Measurements from ENCODE around the gene PDHX. TPM values are rescaled to one million over a fixed set of nuclear protein-coding genes. Genes with fewer than 3 reads are reported as not detected.

PDHX gene
- total and polyA plus RNA-seq, 11 donors, result 74.0 to 204 (median 127) TPM

GRCh38 chr11:35043936-35044335, 127.5 kb downstream of the PDHX start:
- 50 to 88% (median 75%) methylated on average over 1 of the region's 1 CpG for WGBS, 4 donors
- TF ChIP-seq CTCF (IDR thresholded peaks at IDR 0.05) (no peak), POLR2A (IDR thresholded peaks at IDR 0.05) (no peak)
- intact Hi-C loops (cut with DNase I), result no loop called here
- Histone ChIP-seq H3K9me3 (no peaks in the 10 kb centered on the region), H3K4me1 (peaks cover 0 to 85% (median 5%) of the 10 kb centered on the region in 12 donors), H3K27me3 (no peaks in the 10 kb centered on the region), H3K36me3 (no peaks in the 10 kb centered on the region), H3K4me3 (peak overlapping the region in 2 of 12 donors; percentile 18 to 25), H3K27ac (no peak overlapping the region)
- DNase-seq, result peak in 3 of 5 donors; percentile 29 to 46 (median 36)
- peak; percentile 71 to 81 (median 78) for ATAC-seq

- ATAC-seq (no peak), DNase-seq (no peak)
- TF ChIP-seq CTCF (IDR thresholded peaks at IDR 0.05) (no peak), POLR2A (IDR thresholded peaks at IDR 0.05) (no peak)
- Histone ChIP-seq H3K4me1 (peaks cover 0 to 87% (median 5%) of the 10 kb centered on the region in 12 donors), H3K36me3 (no peaks in the 10 kb centered on the region), H3K4me3 (peak overlapping the region in 1 of 12 donors; percentile 1), H3K9me3 (no peaks in the 10 kb centered on the region), H3K27me3 (no peaks in the 10 kb centered on the region), H3K27ac (peak overlapping the region in 1 of 12 donors; percentile 82)
- intact Hi-C loops (cut with DNase I), result no loop called here
- whole genome bisulfite sequencing, 4 donors, result 55 to 58% (median 56%) methylated on average over 8 of the region's 8 CpGs
Observed at GRCh38 chr11:35045236-35045820, 128.9 kb downstream of the PDHX start.

Small RNAs within 50 kb of the gene (microRNA-seq; reads per million reads assigned to microRNA genes)
- gene MIR1343, result 6.0 to 22.9 (median 9.3) reads per million in 4 donors

Other genes starting within 250 kb of the PDHX start
- gene APIP, start 239 bp upstream of the PDHX start, total RNA-seq, result 10 to 100 TPM; 20.8 to 35.3 (median 26.6) TPM
- 10 to 100 TPM; 15.8 to 24.5 TPM for gene APIP, start 239 bp upstream of the PDHX start, polyA plus RNA-seq
- gene CD44, start 222.6 kb downstream of the PDHX start, total RNA-seq, result 100 to 1,000 TPM in 2 of 9 donors, 10 to 100 TPM in 7; 15.1 to 210 (median 26.2) TPM
- gene CD44, start 222.6 kb downstream of the PDHX start, polyA plus RNA-seq, result 10 to 100 TPM in 1 of 2 donors, 1 to 10 TPM in 1; 3.9 to 37.4 TPM

All from heart left ventricle (tissue), 16 donors.